ENCODE measurements around the gene PTEN.
"Not testable (repeated sequence)": the region's sequence is repeated elsewhere in the genome, so short reads cannot be mapped to it uniquely, and the experiment has no call there.

The PTEN gene

DNA sequence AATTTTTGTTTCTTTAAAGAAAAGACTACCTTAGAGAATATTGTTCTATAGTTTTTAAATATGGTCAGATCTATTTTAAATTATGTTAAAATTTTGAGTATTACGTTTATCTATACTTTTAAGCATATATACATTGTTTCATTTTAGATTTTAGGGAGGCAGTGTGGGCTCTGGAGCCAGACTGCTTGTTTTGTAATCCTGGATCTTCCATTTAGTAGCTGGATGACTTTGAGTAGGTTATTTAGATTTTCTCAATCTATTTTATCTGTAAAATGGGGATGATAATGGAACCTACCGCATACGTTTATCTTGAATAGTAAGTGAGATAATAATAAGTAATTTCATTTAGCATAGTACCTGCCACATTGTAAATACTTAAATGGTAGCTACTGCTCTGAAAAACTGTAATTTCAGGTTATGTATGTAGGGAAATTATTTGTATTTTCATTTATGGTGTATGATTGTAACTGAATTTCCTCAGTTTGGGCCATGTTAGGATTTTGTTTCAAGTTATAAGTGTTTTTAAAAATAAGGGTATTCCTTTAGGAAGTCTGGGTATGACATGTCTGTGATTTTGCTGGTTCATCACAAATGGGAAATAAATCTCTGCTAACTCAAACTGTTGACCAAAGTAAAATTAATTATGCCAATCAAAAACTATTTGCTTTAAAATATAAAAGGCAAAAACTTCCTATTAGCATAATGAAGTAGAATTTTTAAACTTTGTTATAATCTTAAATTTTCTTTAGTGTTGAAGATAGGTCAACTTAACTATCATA lies 6.5 kb downstream of the PTEN start:
- DNase-seq (ENCODE audit: low read depth, low spot score): no peak

DNA sequence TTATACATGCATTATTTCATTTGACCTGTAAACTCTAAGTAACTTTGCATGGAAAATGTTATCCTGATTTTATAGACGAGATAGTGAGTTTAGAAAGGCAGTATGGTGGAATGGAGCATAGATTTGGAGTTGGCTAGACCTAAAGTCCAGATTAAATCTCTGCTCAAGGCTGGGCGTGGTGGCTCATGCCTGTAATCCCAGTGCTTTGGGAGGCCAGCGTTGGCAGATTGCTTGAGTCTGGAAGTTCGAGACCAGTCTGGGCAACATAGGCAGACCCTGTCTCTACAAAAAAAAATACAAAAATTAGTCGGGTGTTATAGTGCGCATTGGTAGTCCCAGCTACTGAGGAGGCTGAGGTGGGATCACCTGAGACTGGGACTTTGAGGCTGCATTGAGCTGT lies 9.4 kb downstream of the PTEN start:
- DNase-seq (ENCODE audit: low read depth, low spot score): no peak

DNA sequence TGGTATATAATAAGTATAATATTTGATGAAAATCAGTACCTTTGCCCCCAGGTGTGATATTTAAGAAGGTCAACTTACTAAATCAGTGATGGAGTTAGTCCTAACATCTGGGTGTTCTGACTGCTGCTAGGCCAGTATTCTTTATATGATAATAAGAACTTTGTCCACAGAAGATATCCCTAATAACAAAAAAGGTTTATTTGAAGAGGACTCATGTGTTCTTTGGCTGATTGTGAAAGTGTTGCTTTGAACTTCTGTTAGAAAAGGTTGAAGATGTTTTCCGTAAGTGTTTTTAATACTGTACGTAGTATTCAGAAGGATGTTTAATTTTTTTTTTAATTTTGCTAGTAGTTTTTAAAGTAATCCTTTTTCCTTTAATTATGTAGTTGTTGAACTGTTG lies 10.2 kb downstream of the PTEN start:
- DNase-seq (ENCODE audit: low read depth, low spot score): no peak

- no peak for DNase-seq (ENCODE audit: low read depth, low spot score)
These were observed 12.6 kb downstream of the PTEN start for GRCh38 chr10:87875929-87876571.

DNA sequence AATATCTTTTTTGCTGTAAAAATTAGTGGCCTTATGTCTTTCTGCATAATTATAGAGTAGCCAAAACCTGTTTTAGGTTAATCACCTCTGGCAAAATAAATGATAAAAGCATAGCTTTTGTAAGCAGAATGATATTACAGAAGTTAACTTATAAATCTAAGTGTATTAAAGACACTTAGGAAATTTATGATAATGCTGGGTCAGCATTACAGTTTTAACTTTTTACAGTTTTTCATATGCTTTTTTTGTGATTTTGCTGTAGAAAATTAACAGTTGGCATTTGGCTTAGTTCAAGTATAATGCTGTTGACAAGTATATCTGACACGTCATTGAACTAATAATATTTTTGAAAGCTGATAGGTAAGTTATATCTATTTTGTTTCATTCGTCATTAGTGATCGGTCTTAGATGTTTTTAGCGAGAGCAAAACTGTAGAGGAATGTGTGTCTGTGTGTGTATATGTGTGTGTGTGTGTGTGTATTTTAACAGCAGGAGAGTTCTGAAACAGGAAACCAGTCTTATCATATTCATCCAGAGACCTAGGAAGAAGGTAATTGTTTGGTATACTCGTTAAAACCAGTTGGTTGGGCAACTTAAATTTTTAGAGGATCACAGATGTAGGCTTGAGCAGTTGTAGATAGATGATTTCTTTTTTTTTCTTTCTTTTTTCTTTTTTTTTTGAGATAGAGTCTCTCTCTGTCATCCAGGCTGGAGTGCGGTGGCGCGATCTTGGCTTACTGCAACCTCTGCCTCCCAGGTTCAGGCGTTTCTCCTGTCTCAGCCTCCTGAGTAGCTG lies 15.4 kb downstream of the PTEN start:
- DNase-seq (ENCODE audit: low read depth, low spot score): no peak

DNA sequence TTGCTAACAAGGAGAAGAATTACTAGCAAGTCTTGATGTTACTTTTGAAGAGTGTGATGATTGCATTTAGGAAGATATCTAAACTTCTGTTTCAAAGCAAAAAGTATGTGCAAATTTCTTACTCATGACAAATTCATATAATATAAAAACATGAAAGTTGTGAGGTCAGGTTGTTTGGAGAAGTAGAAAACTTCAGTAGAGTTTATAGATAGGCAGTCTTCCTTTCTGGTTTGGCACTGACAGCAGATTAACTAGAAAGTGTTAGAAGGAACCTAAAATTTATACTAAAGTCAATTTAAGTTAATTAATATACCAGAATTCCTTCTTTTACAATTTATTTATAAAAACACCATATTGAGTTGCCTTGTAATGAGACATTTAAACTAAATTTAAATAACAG lies 16.9 kb downstream of the PTEN start:
- DNase-seq (ENCODE audit: low read depth, low spot score): no peak

DNA sequence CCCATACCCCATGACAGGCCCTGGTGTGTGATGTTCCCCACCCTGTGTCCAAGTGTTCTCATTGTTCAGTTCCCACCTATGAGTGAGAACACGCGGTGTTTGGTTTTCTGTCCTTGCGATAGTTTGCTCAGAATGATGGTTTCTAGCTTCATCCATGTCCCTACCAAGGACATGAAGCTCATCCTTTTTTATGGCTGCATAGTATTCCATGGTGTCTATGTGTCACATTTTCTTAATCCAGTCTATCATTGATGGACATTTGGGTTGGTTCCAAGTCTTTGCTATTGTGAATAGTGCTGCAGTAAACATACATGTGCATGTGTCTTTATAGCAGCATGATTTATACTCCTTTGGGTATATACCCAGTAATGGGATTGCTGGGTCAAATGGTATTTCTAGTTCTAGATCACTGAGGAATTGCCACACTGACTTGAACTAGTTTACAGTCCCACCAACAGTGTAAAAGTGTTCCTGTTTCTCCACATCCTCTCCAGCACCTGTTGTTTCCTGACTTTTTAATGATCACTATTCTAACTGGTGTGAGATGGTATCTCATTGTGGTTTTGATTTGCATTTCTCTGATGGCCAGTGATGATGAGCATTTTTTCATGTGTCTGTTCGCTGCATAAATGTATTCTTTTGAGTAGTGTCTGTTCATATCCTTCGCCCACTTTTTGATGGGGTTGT lies 18.1 kb downstream of the PTEN start:
- DNase-seq (ENCODE audit: low read depth, low spot score): not testable (repeated sequence)

DNA sequence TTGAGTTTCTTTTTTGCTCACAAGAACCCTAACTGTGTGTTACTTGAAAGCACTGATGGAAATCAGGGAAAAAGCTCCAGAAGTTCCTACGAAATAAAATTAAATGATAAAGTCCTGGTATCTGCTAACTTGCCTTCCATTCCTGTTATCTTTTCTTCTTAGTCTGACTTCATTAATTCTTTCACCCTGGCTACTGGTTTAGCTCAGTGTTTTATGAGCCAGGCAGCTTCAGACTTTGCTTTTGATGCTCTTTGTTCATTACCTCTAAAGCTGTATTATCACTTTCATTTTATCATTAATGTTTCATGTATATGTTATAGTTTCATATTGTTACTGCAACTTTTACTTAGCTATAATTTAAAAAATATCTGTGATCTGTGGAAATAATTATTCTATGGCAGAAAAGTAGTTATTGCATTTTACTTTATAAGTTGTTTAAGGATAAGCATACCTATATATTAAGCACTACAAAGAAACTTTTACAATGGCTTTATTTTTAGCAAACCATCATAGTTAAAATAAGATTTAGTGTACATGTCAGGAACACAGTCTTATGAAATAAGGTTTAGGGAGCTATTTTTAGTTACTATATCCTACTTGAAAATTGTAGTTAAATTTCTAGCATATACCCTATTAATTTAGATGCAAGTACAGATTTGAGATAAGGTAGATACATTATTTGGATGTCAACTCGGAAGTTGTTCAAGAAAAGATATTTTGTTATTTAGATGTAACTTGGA lies 19.3 kb downstream of the PTEN start:
- no peak for DNase-seq (ENCODE audit: low read depth, low spot score)

DNA sequence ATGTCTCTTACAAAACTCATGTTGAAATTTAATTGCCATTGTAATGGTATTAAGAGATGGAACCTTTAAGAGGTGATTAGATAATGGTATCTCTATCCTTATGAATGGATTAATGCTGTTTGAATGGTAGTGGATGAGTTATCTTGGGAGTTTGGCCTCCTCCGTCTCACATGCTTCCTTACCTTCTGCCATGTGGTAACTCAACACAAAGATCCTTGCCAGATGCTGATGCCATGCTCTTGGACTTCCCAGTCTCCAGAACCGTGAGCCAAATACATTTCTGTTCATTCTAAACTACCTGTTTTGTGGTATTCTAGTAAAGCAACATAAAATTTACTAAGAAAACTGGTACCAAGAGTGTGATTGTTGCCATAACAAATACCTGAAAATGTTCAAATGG lies 23.2 kb downstream of the PTEN start:
- DNase-seq (ENCODE audit: low read depth, low spot score): no peak

GRCh38 chr10:87887146-87887545 lies 23.7 kb downstream of the PTEN start:
- DNase-seq (ENCODE audit: low read depth, low spot score): no peak

GRCh38 chr10:87887548-87888289 lies 24.3 kb downstream of the PTEN start:
- no peak for DNase-seq (ENCODE audit: low read depth, low spot score)

DNA sequence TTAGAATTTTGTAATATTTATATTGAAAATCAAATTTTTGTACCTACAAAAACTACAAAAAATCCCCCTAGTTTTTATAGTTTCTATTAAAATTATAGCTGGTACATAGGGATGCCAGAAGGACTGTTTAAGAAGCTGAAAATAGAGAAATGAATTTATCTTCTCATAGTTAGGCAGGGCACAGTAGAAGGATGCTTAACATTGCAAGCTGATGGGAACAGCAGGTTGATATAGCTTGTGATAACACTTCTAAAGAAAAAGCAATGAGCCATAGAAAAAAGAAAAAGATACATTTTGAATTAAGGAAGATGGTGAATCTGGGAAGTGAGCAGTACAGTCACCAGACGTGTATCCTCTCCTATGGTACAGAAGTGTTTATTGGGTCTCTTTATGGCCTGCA lies 32.0 kb downstream of the PTEN start:
- no peak for DNase-seq (ENCODE audit: low read depth, low spot score)

GRCh38 chr10:87896216-87896615 lies 32.8 kb downstream of the PTEN start:
- DNase-seq (ENCODE audit: low read depth, low spot score): no peak

- not testable (repeated sequence) for DNase-seq (ENCODE audit: low read depth, low spot score)
These were observed 34.5 kb downstream of the PTEN start for GRCh38 chr10:87897957-87898356.

DNA sequence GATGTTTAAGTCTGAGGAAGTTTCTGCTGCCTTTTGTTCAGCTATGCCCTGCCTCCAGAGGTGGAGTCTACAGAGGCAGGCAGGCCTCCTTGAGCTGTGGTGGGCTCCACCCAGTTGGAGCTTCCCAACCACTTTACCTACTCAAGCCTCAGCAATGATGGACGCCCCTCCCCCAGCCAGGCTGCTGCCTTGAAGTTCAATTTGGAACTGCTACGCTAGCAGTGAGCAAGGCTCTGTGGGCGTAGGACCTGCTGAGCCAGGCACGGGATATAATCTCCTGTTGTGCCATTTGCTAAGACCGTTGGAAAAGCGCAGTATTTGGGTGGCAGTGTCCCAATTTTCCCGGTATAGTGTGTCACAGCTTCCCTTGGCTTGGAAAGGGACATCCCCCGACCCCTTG lies 40.0 kb downstream of the PTEN start:
- DNase-seq (ENCODE audit: low read depth, low spot score): not testable (repeated sequence)

GRCh38 chr10:87913156-87913921 lies 49.9 kb downstream of the PTEN start:
- no peak for DNase-seq (ENCODE audit: low read depth, low spot score)

GRCh38 chr10:87915406-87915805 lies 52.0 kb downstream of the PTEN start:
- DNase-seq (ENCODE audit: low read depth, low spot score): no peak

DNA sequence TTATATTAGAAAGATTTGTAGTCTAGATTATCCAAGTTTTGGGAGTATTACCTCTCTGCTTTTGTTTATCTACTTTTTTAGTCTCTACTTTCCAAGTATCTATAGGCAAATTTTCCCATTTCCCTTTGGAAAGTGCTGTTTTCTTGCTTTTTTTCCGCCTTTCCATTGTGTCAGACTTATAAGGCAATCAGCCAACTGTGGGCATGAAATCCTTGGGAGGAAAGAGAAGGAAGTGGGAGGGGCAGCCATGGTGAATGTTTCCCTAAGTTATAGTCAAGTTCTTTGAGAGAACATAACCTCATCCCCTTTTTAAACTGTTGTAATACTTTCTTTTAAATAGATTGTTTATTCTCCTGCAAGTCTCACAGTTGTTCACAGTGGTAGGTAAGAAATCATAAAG lies 52.6 kb downstream of the PTEN start:
- DNase-seq (ENCODE audit: low read depth, low spot score): no peak

- DNase-seq (ENCODE audit: low read depth, low spot score): no peak
These were observed 53.1 kb downstream of the PTEN start for GRCh38 chr10:87916515-87916914.
